ENCODE measurements around the gene RBMS3.
"Not testable (repeated sequence)": the region's sequence is repeated elsewhere in the genome, so short reads cannot be mapped to it uniquely, and the experiment has no call there.

The RBMS3 gene

DNA sequence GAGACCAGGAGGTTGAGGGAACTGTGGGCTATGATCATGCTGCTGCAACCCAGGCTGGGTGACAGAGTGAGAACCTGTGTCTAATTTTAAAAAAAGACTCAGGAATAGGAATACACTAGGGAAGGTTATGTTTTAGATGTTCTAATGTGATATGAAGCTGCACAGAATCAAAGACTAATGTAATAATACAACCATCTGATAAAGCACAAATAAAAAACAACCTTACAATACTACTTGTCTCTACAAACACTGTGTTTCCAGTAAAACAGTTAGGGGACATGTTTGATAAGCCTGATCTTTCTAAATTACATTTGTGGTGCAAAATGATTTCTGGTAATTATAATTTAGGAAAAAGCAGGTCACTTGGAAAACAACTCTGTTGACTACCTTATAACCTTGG, 56.7 kb downstream of the RBMS3 start:
- no peaks in the 10 kb centered on the region for H3K36me3 Mint-ChIP-seq
- ATAC-seq = no peak
- peaks cover 2% of the 10 kb centered on the region for H3K9me3 Mint-ChIP-seq
- H3K27ac Mint-ChIP-seq = no peak overlapping the region
- no peak overlapping the region for H3K4me3 Mint-ChIP-seq
- no peaks in the 10 kb centered on the region for H3K4me1 Mint-ChIP-seq
- no peak for DNase-seq (ENCODE audit: low spot score in 2 of 2)

GRCh38 chr3:29338377-29338776, 57.5 kb downstream of the RBMS3 start:
- Mint-ChIP-seq H3K27ac (no peak overlapping the region), H3K4me1 (no peaks in the 10 kb centered on the region), H3K4me3 (no peak overlapping the region), H3K36me3 (no peaks in the 10 kb centered on the region), H3K9me3 (peaks cover 2% of the 10 kb centered on the region)
- no peak for DNase-seq (ENCODE audit: low spot score in 2 of 2)
- ATAC-seq = no peak

GRCh38 chr3:29339016-29339833, 58.4 kb downstream of the RBMS3 start:
- H3K9me3 Mint-ChIP-seq = peaks cover 2% of the 10 kb centered on the region
- H3K4me3 Mint-ChIP-seq = no peak overlapping the region
- no peaks in the 10 kb centered on the region for H3K4me1 Mint-ChIP-seq
- DNase-seq (ENCODE audit: low spot score in 2 of 2) (no peak), ATAC-seq (no peak)
- no peak overlapping the region for H3K27ac Mint-ChIP-seq
- no peaks in the 10 kb centered on the region for H3K36me3 Mint-ChIP-seq

DNA sequence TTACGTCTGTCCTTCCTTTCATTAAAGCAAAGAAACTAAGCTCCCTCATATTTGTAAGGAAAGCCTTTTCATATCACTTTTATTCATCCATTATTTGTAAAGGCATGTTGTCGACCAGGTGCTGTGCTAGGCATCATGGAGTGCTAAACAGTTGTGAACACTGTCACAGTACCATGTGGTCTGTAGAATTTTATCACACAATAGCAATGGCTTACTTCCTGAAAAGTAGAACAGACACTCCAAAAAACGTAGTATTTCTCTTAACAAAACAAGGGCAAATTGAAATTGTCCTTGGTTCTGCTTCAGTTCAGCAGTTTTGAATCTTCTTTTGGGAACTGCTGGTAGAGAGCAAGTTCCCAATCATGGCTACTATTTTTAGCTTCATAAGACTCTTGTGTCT, 63.3 kb downstream of the RBMS3 start:
- peaks cover 2% of the 10 kb centered on the region for H3K9me3 Mint-ChIP-seq
- H3K27ac Mint-ChIP-seq = no peak overlapping the region
- H3K4me3 Mint-ChIP-seq = no peak overlapping the region
- no peak for ATAC-seq
- no peaks in the 10 kb centered on the region for H3K36me3 Mint-ChIP-seq
- no peaks in the 10 kb centered on the region for H3K4me1 Mint-ChIP-seq
- no peak for DNase-seq (ENCODE audit: low spot score in 2 of 2)

- Mint-ChIP-seq H3K36me3 (no peaks in the 10 kb centered on the region), H3K27ac (no peak overlapping the region), H3K9me3 (no peaks in the 10 kb centered on the region), H3K4me1 (no peaks in the 10 kb centered on the region), H3K4me3 (no peak overlapping the region)
- DNase-seq (ENCODE audit: low spot score in 2 of 2) (no peak), ATAC-seq (no peak)
Measured at GRCh38 chr3:29344935-29345334, 64.1 kb downstream of the RBMS3 start.

DNA sequence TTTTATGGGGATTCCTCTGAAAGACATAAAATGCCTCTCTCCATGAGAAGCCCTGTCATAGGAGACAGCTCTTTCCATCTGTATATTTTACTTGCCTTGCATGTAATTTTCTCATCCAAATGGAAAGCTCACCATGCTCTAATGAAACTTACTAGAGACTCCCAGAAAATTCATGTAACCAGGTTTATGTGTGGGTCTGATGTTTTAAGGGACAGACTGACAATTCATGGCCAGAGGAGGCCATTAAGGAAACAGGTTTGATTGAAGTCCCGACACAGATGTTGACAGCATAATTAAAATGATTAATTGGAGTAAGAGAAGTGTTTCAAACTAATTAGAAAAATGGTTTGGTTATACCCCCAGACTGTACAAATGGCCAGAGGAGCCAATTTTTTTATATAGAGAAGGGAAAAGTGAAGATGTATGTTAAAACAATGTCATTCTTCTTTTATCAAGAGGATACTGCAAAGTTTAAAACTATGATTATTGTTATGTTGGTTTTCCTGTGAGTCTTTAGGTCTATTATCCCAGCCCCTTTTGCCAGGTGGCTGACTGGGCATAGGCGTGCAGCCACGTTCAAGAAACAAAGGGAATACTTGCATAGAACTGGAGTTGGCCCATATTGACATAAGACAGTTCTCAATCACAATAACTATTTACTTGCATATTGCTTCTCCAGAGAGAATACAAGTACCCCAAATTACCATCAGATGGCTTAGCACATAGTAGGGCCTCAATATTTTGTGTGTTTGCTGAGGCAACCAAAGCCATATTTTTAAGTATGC, 64.8 kb downstream of the RBMS3 start:
- ATAC-seq (no peak), DNase-seq (ENCODE audit: low spot score in 2 of 2) (no peak)
- no peak overlapping the region for H3K27ac Mint-ChIP-seq
- H3K4me3 Mint-ChIP-seq = no peak overlapping the region
- no peaks in the 10 kb centered on the region for H3K9me3 Mint-ChIP-seq
- no peaks in the 10 kb centered on the region for H3K36me3 Mint-ChIP-seq
- H3K4me1 Mint-ChIP-seq = no peaks in the 10 kb centered on the region

GRCh38 chr3:29346828-29347227, 66.0 kb downstream of the RBMS3 start:
- no peaks in the 10 kb centered on the region for H3K9me3 Mint-ChIP-seq
- no peak for DNase-seq (ENCODE audit: low spot score in 2 of 2)
- no peak for ATAC-seq
- H3K4me1 Mint-ChIP-seq = no peaks in the 10 kb centered on the region
- no peak overlapping the region for H3K27ac Mint-ChIP-seq
- H3K36me3 Mint-ChIP-seq = no peaks in the 10 kb centered on the region
- no peak overlapping the region for H3K4me3 Mint-ChIP-seq

DNA sequence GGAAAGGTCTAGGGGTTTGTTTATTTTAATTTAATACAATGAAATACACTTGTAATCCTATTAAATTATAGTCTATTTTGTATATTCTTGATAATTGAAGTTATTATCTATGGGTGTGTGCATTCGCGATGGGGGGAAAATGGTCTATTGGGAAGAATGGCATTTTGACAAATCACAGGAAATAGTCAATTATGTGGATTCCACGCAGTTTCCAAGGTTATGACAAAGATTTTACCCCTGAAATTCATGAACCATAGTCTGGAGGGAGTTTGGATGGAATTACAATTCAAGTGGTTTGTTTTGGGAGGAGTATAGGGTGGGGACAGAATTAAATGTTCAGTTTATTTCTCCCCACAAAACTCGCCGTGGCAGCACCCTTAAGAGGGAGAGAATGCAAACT, 66.5 kb downstream of the RBMS3 start:
- Mint-ChIP-seq H3K36me3 (no peaks in the 10 kb centered on the region), H3K9me3 (no peaks in the 10 kb centered on the region), H3K4me3 (no peak overlapping the region), H3K4me1 (no peaks in the 10 kb centered on the region), H3K27ac (no peak overlapping the region)
- ATAC-seq (no peak), DNase-seq (ENCODE audit: low spot score in 2 of 2) (no peak)

GRCh38 chr3:29348316-29348715, 67.4 kb downstream of the RBMS3 start:
- Mint-ChIP-seq H3K36me3 (no peaks in the 10 kb centered on the region), H3K4me3 (no peak overlapping the region), H3K9me3 (no peaks in the 10 kb centered on the region), H3K4me1 (no peaks in the 10 kb centered on the region), H3K27ac (no peak overlapping the region)
- ATAC-seq (no peak), DNase-seq (ENCODE audit: low spot score in 2 of 2) (no peak)

GRCh38 chr3:29349049-29349448, 68.2 kb downstream of the RBMS3 start:
- H3K4me1 Mint-ChIP-seq = no peaks in the 10 kb centered on the region
- DNase-seq (ENCODE audit: low spot score in 2 of 2) (no peak), ATAC-seq (no peak)
- H3K27ac Mint-ChIP-seq = no peak overlapping the region
- no peaks in the 10 kb centered on the region for H3K36me3 Mint-ChIP-seq
- H3K4me3 Mint-ChIP-seq = no peak overlapping the region
- H3K9me3 Mint-ChIP-seq = no peaks in the 10 kb centered on the region

DNA sequence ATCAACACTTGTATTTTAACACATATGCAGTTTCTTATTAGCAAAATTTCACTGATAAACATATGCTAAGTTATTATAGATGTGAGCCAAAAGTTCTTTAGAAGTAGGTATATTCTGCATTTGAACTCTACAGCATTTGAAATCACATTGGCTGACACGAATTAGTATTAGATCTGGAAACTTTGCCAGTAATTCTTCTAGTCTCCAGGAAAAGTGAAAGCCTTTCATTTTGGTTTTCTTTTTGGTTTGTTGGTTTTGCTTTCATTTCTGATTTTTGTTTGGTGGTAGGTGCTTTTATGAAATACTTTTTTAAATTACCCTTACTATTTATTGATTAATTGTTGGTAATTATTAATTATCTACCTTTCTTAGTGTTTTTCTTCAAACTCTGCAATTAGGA, 72.9 kb downstream of the RBMS3 start:
- ATAC-seq = no peak
- no peaks in the 10 kb centered on the region for H3K9me3 Mint-ChIP-seq
- H3K27ac Mint-ChIP-seq = no peak overlapping the region
- H3K4me1 Mint-ChIP-seq = no peaks in the 10 kb centered on the region
- H3K4me3 Mint-ChIP-seq = no peak overlapping the region
- no peak for DNase-seq (ENCODE audit: low spot score in 2 of 2)
- no peaks in the 10 kb centered on the region for H3K36me3 Mint-ChIP-seq

- no peak for ATAC-seq
- Mint-ChIP-seq H3K27ac (no peak overlapping the region), H3K4me3 (no peak overlapping the region), H3K4me1 (no peaks in the 10 kb centered on the region), H3K9me3 (peaks cover 2% of the 10 kb centered on the region), H3K36me3 (no peaks in the 10 kb centered on the region)
- no peak for DNase-seq (ENCODE audit: low spot score in 2 of 2)
Measured at GRCh38 chr3:29354894-29355293, 74.0 kb downstream of the RBMS3 start.

- no peak overlapping the region for H3K4me3 Mint-ChIP-seq
- DNase-seq (ENCODE audit: low spot score in 2 of 2) (no peak), ATAC-seq (no peak)
- no peaks in the 10 kb centered on the region for H3K36me3 Mint-ChIP-seq
- no peak overlapping the region for H3K27ac Mint-ChIP-seq
- no peaks in the 10 kb centered on the region for H3K4me1 Mint-ChIP-seq
- peaks cover 4% of the 10 kb centered on the region for H3K9me3 Mint-ChIP-seq
Measured at GRCh38 chr3:29356062-29356461, 75.2 kb downstream of the RBMS3 start.

- not testable (repeated sequence) for H3K27ac Mint-ChIP-seq; H3K4me3 Mint-ChIP-seq; H3K36me3 Mint-ChIP-seq; ATAC-seq; H3K9me3 Mint-ChIP-seq; DNase-seq (ENCODE audit: low spot score in 2 of 2); H3K4me1 Mint-ChIP-seq
Measured at GRCh38 chr3:29360289-29360688, 79.4 kb downstream of the RBMS3 start.

DNA sequence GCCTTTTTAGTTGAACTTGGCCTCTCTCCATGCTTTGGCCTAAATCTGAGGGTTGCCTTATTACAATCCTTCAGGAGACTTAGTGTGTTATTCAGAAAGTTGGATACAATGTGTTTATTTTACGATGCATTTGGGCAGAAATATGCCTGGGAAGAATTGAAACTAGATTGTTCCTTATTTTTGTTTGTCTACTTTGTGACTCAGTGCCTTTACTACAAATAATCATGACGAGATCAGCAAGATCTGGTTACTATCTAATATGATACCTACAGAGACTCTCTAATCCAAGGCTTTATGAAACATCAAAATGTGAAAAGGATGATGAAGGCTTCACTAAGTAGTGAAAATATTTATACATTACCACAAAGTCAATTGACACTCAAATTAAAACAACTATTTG, 82.2 kb downstream of the RBMS3 start:
- no peak overlapping the region for H3K27ac Mint-ChIP-seq
- peaks cover 11% of the 10 kb centered on the region for H3K9me3 Mint-ChIP-seq
- H3K4me3 Mint-ChIP-seq = no peak overlapping the region
- H3K4me1 Mint-ChIP-seq = no peaks in the 10 kb centered on the region
- no peaks in the 10 kb centered on the region for H3K36me3 Mint-ChIP-seq
- DNase-seq (ENCODE audit: low spot score in 2 of 2) (no peak), ATAC-seq (no peak)

DNA sequence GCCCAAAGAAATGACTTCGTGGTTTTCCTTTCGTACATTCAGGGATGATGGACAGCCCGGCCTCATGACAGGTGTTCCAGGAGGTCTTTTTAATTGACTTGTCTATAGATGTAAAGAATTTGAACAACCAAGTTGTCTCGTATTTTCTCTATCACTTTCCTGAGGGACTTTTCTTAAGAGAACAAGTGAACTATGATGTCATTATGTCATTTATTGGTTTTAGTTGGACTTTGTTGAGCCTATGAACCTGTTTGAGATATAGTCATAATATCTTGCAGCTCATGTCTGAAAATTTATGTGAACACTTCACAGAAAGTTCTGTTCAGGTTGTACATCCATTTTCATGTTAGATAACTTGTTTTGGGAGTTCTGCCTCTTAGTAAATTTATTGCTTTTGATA, 89.2 kb downstream of the RBMS3 start:
- H3K27ac Mint-ChIP-seq = no peak overlapping the region
- H3K4me3 Mint-ChIP-seq = no peak overlapping the region
- ATAC-seq (no peak), DNase-seq (ENCODE audit: low spot score in 2 of 2) (no peak)
- peaks cover 9% of the 10 kb centered on the region for H3K9me3 Mint-ChIP-seq
- no peaks in the 10 kb centered on the region for H3K4me1 Mint-ChIP-seq
- H3K36me3 Mint-ChIP-seq = no peaks in the 10 kb centered on the region
